Measurements from ENCODE around the gene CCDC106. TPM values are rescaled to one million over a fixed set of nuclear protein-coding genes. Genes with fewer than 3 reads are reported as not detected.

The CCDC106 gene
- total and polyA plus RNA-seq, 7 donors, result 5.5 to 22.9 (median 16.6) TPM

DNA sequence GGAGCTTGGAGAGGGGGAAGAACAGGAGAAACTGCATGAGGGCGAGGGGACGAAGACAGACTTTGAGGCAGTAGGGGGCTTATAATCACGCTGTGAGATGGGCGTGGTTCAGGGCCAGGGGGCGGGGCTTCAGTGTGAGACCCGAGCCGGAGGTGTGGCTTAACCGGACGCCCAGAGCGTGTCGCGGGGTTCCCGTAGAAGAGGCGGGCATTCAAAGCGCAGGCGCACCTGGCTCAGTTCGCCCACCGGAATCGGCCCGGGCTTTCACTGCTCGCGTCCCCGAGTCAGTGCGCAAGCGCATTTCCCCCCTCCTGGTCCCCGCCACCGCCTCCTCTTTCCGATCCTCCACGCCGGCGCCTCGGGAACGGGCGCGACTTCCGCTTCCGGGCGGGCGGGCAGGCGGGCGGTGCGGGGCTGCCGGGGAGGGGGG is 42.8 kb upstream of the CCDC106 start:
- 0% methylated on average over 43 of the region's 43 CpGs for WGBS, 2 donors
- Histone ChIP-seq H3K27ac (peak overlapping the region; percentile 95 to 98 (median 96)), H3K4me1 (peaks cover 0 to 44% (median 37%) of the 10 kb centered on the region in 4 donors), H3K27me3 (no peaks in the 10 kb centered on the region), H3K9me3 (no peaks in the 10 kb centered on the region), H3K36me3 (peaks cover 0 to 12% (median 6%) of the 10 kb centered on the region in 4 donors), H3K4me3 (peak overlapping the region; percentile 79 to 94 (median 90))
- TF ChIP-seq, protein P1, sequence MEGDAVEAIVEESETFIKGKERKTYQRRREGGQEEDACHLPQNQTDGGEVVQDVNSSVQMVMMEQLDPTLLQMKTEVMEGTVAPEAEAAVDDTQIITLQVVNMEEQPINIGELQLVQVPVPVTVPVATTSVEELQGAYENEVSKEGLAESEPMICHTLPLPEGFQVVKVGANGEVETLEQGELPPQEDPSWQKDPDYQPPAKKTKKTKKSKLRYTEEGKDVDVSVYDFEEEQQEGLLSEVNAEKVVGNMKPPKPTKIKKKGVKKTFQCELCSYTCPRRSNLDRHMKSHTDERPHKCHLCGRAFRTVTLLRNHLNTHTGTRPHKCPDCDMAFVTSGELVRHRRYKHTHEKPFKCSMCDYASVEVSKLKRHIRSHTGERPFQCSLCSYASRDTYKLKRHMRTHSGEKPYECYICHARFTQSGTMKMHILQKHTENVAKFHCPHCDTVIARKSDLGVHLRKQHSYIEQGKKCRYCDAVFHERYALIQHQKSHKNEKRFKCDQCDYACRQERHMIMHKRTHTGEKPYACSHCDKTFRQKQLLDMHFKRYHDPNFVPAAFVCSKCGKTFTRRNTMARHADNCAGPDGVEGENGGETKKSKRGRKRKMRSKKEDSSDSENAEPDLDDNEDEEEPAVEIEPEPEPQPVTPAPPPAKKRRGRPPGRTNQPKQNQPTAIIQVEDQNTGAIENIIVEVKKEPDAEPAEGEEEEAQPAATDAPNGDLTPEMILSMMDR (IDR thresholded peaks at IDR 0.05), result no peak
- TF ChIP-seq EP300 (IDR thresholded peaks at IDR 0.05), result peak in 1 of 4 donors; percentile 57
- TF ChIP-seq POLR2A (IDR thresholded peaks at IDR 0.05), result peak in 1 of 2 donors; percentile 7
- peak in 3 of 4 donors; percentile 42 to 73 (median 55) for TF ChIP-seq POLR2AphosphoS5 (IDR thresholded peaks at IDR 0.05)
- intact Hi-C loops (cut with DNase I), result no loop called here
- peak; percentile 99 for DNase-seq

DNA sequence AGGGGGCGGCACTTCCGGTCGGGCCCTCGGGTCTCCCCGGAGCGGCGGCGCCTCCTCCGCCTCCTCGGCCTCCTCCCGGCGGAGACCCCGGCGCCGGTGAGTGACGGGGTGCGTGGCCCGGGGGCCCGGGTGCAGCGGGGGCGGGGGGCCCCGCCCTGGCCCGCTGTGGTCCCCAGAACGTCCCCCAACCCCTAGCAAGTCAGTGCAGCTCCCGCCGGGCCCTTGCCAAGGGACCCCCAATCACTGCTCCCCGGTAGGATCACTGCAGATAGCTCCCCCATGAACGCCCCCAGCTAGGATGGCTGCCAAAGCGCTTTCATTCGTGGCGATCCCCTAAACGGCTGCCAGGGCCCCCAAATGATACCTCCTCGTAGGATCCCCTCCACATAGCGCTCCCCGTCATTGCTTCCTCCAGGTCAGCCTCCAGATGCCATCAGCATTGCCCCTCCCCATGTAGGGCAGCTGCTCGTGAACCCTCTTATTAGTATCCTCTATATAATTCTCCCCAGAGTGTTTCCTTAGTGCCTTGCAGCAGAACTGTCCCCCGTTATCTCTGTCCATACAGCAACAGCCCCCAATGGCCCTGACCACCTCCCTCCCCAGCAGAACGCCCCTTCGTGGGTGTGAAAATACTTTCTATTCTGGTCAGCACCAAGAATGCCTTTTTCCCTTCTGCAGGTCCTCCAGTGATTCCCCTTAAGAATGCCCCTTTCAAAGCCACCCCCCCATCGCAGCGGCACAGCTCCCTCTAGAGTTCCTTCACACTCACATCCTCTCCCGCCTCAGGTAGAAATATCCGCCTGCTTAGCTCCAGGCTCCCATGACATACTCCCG is 42.2 kb upstream of the CCDC106 start, which contains the start of gene ZNF865:
TSS of gene ZNF865 (plus strand) at position 11 of the 834 bp plus-strand sequence. CDS start 7,972 bp downstream, outside the sequence.
- no peaks in the 10 kb centered on the region for H3K27me3 ChIP-seq
- peak; percentile 87 for DNase-seq
- WGBS, 2 donors, result 0 to 1% methylated on average over 43 to 44 of the region's 44 CpGs
- H3K36me3 ChIP-seq, result peaks cover 0 to 16% (median 7%) of the 10 kb centered on the region in 4 donors
- intact Hi-C loops (cut with DNase I), result loop anchor here (1.0 kb wide), 1 partner anchor 89 kb away; no protein-coding TSS in a partner anchor
- H3K9me3 ChIP-seq, result no peaks in the 10 kb centered on the region
- H3K4me3 ChIP-seq, result peak within 1 kb of the TSS; percentile 79 to 94 (median 90)
- H3K4me1 ChIP-seq, result peaks cover 0 to 40% (median 34%) of the 10 kb centered on the region in 4 donors
- peak within 1 kb of the TSS; percentile 95 to 98 (median 96) for H3K27ac ChIP-seq
- no peak for TF ChIP-seq EP300 (IDR thresholded peaks at IDR 0.05)
- TF ChIP-seq, protein P1 (IDR thresholded peaks at IDR 0.05), result peak; percentile 40 to 66 (median 60)
- no peak for TF ChIP-seq POLR2A (IDR thresholded peaks at IDR 0.05)
- no peak for TF ChIP-seq POLR2AphosphoS5 (IDR thresholded peaks at IDR 0.05)

DNA sequence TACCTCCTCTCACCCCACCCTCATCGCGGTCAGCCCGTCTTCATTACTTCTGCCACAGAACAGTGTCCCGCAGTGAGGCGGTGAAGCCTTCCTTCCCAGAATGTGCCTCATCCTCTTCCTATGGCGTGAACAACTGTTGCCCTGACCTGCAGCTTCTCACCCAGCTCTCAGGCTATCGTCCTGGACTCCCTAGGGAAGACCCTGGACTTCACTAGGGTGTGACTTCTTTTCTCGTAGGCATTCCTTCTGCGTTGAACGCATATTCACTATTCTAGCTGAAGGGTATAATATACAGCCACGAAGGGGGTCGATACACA is 41.6 kb upstream of the CCDC106 start:
- Histone ChIP-seq H3K4me1 (peaks cover 0 to 40% (median 32%) of the 10 kb centered on the region in 4 donors), H3K27ac (peak overlapping the region; percentile 95 to 98 (median 96)), H3K27me3 (no peaks in the 10 kb centered on the region), H3K36me3 (peaks cover 0 to 16% (median 7%) of the 10 kb centered on the region in 4 donors), H3K4me3 (peak overlapping the region in 3 of 4 donors; percentile 79 to 93 (median 87)), H3K9me3 (no peaks in the 10 kb centered on the region)
- TF ChIP-seq POLR2AphosphoS5 (IDR thresholded peaks at IDR 0.05), result no peak
- TF ChIP-seq, protein P1 (IDR thresholded peaks at IDR 0.05), result no peak
- no peak for TF ChIP-seq EP300 (IDR thresholded peaks at IDR 0.05)
- TF ChIP-seq POLR2A (IDR thresholded peaks at IDR 0.05), result no peak
- 19 to 25% methylated on average over 12 of the region's 12 CpGs for WGBS, 2 donors
- no peak for DNase-seq
- intact Hi-C loops (cut with DNase I), result loop anchor here (1.0 kb wide), 1 partner anchor 89 kb away; no protein-coding TSS in a partner anchor

DNA sequence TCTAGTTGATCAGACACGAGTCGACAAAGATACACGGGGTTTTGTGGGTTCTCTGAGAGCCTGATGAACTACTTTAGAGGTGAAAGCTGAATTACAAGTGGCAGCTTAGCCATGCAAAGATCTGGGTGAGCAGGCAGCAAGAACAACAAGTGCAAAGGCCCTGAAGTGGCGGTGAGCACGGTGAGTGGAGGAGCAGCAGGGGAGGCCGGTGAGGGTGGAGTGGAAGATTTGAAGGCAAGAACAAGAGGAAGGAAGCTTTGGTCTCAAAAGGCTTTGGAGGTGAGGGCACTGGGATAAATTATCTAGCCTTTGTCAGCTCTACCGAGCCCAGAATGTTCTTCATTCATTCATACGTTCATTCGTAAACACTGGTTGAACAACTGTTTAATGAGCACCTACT is 41.2 kb upstream of the CCDC106 start:
- DNase-seq, result no peak
- Histone ChIP-seq H3K4me1 (peaks cover 0 to 43% (median 32%) of the 10 kb centered on the region in 4 donors), H3K27ac (peak overlapping the region; percentile 95 to 98 (median 96)), H3K36me3 (peaks cover 0 to 16% (median 7%) of the 10 kb centered on the region in 4 donors), H3K9me3 (no peaks in the 10 kb centered on the region), H3K27me3 (no peaks in the 10 kb centered on the region), H3K4me3 (no peak overlapping the region)
- TF ChIP-seq EP300 (IDR thresholded peaks at IDR 0.05) (no peak), POLR2AphosphoS5 (IDR thresholded peaks at IDR 0.05) (no peak), POLR2A (IDR thresholded peaks at IDR 0.05) (no peak)
- TF ChIP-seq, protein P1 (IDR thresholded peaks at IDR 0.05), result no peak
- 75 to 80% methylated on average over 9 of the region's 9 CpGs for WGBS, 2 donors
- intact Hi-C loops (cut with DNase I), result loop anchor here (1.0 kb wide), 1 partner anchor 90 kb away; no protein-coding TSS in a partner anchor
